H1 (cell line): ENCODE measurements around the gene SH3RF3.

Experiments
- CHD1 ChIP-seq: IDR thresholded peaks from 2 replicates; pipeline ENCODE4 v1.6.1; 2012; ENCODE audit warnings: low read depth, low read length, improper control_type of control experiment
- EZH2 ChIP-seq: fragments of 200-600 bp; sonication (generic); IDR thresholded peaks from 2 replicates; pipeline ENCODE4 v1.7.1; 2012; ENCODE audit warnings: low read depth, mild to moderate bottlenecking, moderate library complexity, low read length, inconsistent platforms; ENCODE audit not compliant: severe bottlenecking
- MAFK ChIP-seq: IDR thresholded peaks from 2 replicates; pipeline ENCODE4 v1.6.1; 2012; ENCODE audit warnings: low read depth, mild to moderate bottlenecking, improper control_type of control experiment, low read length
- SIN3A ChIP-seq, 2 experiments: IDR thresholded peaks in 1 of 2; conservative IDR thresholded peaks in 1 of 2; 2 replicates each; pipeline ENCODE4 v1.6.1; 2011 to 2012; ENCODE audit warnings: low read length in 2 of 2, improper control_type of control experiment in 1 of 2, low read depth in 1 of 2, mild to moderate bottlenecking in 1 of 2
- SP4 ChIP-seq: IDR thresholded peaks from 2 replicates; pipeline ENCODE4 v1.6.1; 2012; ENCODE audit warnings: low read length, inconsistent platforms
- TF ChIP-seq, protein P1 (sequence below): IDR thresholded peaks from 2 replicates; pipeline ENCODE4 v1.6.1; 2012; ENCODE audit warnings: inconsistent platforms
- TF ChIP-seq, protein P2 (sequence below), 3 experiments: IDR thresholded peaks; 1 replicate in 2 of 3; 2 replicates in 1 of 3; pipeline versions ENCODE4 v1.5.1 to v1.6.1; 2011; ENCODE audit warnings: low read length in 3 of 3, mild to moderate bottlenecking in 3 of 3, inconsistent platforms in 2 of 3, low read depth in 1 of 3, moderate library complexity in 1 of 3; ENCODE audit not compliant: insufficient read depth in 1 of 3; ENCODE audit errors: control extremely low read depth in 1 of 3

DNA sequence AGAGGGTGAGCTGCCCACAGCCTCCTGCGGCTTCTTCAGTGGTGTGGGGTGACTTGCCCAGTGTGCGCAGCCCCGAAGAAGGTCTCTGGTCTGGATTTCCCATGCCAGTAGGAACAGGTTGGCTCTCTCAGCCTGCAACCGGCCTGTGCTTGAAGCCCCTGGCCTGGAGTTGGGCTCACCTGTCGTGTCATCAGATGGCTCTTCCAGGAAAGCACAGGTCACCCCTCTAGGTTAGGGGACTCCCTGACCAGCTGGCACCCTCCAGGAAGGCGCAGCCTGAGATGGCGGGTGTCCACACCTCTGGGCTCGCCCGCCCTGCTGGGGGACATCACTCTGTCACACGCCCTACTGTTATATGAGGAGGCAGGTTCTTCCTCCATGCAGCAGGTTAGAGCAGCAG is 304.9 kb downstream of the SH3RF3 start:
- TF ChIP-seq EZH2 = no peak
- TF ChIP-seq SP4 = no peak
- no peak for TF ChIP-seq MAFK
- TF ChIP-seq, protein P1, sequence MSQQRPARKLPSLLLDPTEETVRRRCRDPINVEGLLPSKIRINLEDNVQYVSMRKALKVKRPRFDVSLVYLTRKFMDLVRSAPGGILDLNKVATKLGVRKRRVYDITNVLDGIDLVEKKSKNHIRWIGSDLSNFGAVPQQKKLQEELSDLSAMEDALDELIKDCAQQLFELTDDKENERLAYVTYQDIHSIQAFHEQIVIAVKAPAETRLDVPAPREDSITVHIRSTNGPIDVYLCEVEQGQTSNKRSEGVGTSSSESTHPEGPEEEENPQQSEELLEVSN = no peak
- no peak for TF ChIP-seq CHD1
- no peak for TF ChIP-seq SIN3A (conservative IDR thresholded peaks at IDR 0.05 in 1 of 2, IDR thresholded peaks at IDR 0.05 in 1 of 2; ENCODE audit: low read depth in 1 of 2, low read length in 2 of 2)
- TF ChIP-seq, protein P2, sequence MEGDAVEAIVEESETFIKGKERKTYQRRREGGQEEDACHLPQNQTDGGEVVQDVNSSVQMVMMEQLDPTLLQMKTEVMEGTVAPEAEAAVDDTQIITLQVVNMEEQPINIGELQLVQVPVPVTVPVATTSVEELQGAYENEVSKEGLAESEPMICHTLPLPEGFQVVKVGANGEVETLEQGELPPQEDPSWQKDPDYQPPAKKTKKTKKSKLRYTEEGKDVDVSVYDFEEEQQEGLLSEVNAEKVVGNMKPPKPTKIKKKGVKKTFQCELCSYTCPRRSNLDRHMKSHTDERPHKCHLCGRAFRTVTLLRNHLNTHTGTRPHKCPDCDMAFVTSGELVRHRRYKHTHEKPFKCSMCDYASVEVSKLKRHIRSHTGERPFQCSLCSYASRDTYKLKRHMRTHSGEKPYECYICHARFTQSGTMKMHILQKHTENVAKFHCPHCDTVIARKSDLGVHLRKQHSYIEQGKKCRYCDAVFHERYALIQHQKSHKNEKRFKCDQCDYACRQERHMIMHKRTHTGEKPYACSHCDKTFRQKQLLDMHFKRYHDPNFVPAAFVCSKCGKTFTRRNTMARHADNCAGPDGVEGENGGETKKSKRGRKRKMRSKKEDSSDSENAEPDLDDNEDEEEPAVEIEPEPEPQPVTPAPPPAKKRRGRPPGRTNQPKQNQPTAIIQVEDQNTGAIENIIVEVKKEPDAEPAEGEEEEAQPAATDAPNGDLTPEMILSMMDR (IDR thresholded peaks at IDR 0.05; ENCODE audit: control extremely low read depth in 1 of 3, insufficient read depth in 1 of 3, low read depth in 1 of 3, low read length in 3 of 3) = no peak
